Pancreas (tissue), 10 donors: Measurements from ENCODE around the gene YWHAE. TPM values are rescaled to one million over a fixed set of nuclear protein-coding genes. Genes with fewer than 3 reads are reported as not detected.

Experiments used
- ATAC-seq, 4 donors: fragments of 200-7000 bp; cut with Tn5 transposase; one replicate each; pipeline versions ENCODE4 v1.8.0 to v1.9.1; 2020; ENCODE audit warnings: mild to moderate bottlenecking in 4 of 4, moderate library complexity in 4 of 4
- DNase-seq, 6 donors: peaks; one replicate each; pipeline ENCODE4 v3.0.0-alpha.2; 2020
- FAIRE-seq: peaks from 2 replicates; lab custom pipeline; 2012; peaks lifted over from hg19 to GRCh38; lab: Jason Lieb, UNC
- H3K27ac ChIP-seq, 4 donors: fragments of 200-600 bp; sonication (generic); 1 replicate in 3 of 4; 2 replicates in 1 of 4; pipeline versions ENCODE4 v1.5.0 to v1.8.0; 2020
- H3K27me3 ChIP-seq, 4 donors: fragments of 200-600 bp; one replicate each; pipeline ENCODE4 v1.8.0; 2021
- H3K36me3 ChIP-seq, 3 donors: fragments of 200-600 bp; sonication (generic) in 1 of 3; one replicate each; pipeline versions ENCODE4 v1.5.0 to v1.8.0; 2020 to 2021
- H3K4me1 ChIP-seq, 3 donors: fragments of 200-600 bp; one replicate each; pipeline ENCODE4 v1.8.0; 2021
- H3K4me3 ChIP-seq, 4 donors: fragments of 200-600 bp; sonication (generic) in 2 of 4; one replicate each; pipeline versions ENCODE4 v1.5.0 to v1.8.0; 2020 to 2021
- H3K9me3 ChIP-seq, 4 donors: fragments of 200-600 bp; one replicate each; pipeline ENCODE4 v1.8.0; 2021
- WGBS, 2 donors: extraction: QIAGEN DNeasy Blood & Tissue Kit; methylation state at CpG; one replicate each; pipeline ENCODE4 v1.1.7; 2013; 5-methylcytosine and 5-hydroxymethylcytosine counted together
- intact Hi-C, 3 donors: fragments of 100-400 bp; cut with DNase I; formaldehyde crosslinking; loops; one replicate each; pipeline versions ENCODE4 v1.11.1 to v1.14.2; 2022
- polyA plus RNA-seq, 2 donors: library from polyadenylated mRNA; stranded (reverse); fragments of 200-250 nt; gene quantifications; one replicate each; pipeline ENCODE4 v1.2.3, GENCODE V29; 2013
- total RNA-seq, 6 donors: library from RNA; stranded (reverse); fragmentation: NEBNext Ultra II Directional in 4 of 6; extraction: Animal tissue kit (Norgen Biotek cat#: 25700) in 4 of 6; gene quantifications; one replicate each; pipeline versions ENCODE4 v1.2.1 to v1.2.4, GENCODE V29; 2021 to 2023
- TF ChIP-seq, protein P1 (sequence below), 4 donors: fragments of 200-600 bp; sonication (generic) in 3 of 4; IDR thresholded peaks; one replicate each; pipeline versions ENCODE4 v1.5.0 to v1.8.0; 2021; ENCODE audit warnings: antibody characterized with exemption in 4 of 4
- donor health status: healthy with polysubstance abuse.
- donor health status: DM: no; HTN: no; CAD: no; lungs with moderate emphysema.
- donor health status: DM: no; HTN: no; CAD: no.
- donor health status: control.
- donor health status: control.
- donor health status: Bipolar disorder and iron deficiency.
- donor health status: DM: yes; HTN: yes; CAD: no.
- donor health status: DM: no; HTN: no; CAD: no.
- donor health status: DM: no; HTN: no; CAD: no.
- donor health status: DM: yes; HTN: yes; CAD: no.

Gene YWHAE
- total and polyA plus RNA-seq, 8 donors: 131 to 236 (median 192) TPM

DNA sequence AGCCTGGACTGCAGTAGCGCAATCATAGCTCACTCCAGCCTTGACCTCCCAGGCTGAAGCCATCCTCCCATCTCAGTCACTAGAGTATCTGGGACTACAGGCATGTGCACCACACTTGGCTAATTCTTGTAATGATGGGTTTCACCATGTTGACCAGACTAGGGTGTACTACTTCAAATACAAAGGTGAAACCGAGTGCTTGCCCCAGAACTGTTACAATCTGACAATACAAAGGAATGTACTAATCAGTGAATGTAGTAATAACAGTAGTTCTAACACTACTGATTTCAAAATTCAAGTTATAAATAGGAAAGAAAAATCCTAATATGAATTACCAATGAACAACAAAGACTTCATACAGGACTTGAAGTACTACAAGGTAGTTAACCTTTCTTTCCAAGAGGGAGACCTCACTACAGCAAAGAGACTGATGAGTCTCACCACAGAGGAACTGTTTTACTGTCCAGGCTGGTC lies 31.6 kb upstream of the YWHAE start:
- intact Hi-C loops: no loop called here
- FAIRE-seq (no peak), DNase-seq (no peak), ATAC-seq (no peak)
- H3K27me3 ChIP-seq: no peaks in the 10 kb centered on the region
- no peaks in the 10 kb centered on the region for H3K4me1 ChIP-seq
- peaks cover 0 to 8% (median 0%) of the 10 kb centered on the region in 3 donors for H3K36me3 ChIP-seq
- no peak overlapping the region for H3K27ac ChIP-seq
- TF ChIP-seq, protein P1, sequence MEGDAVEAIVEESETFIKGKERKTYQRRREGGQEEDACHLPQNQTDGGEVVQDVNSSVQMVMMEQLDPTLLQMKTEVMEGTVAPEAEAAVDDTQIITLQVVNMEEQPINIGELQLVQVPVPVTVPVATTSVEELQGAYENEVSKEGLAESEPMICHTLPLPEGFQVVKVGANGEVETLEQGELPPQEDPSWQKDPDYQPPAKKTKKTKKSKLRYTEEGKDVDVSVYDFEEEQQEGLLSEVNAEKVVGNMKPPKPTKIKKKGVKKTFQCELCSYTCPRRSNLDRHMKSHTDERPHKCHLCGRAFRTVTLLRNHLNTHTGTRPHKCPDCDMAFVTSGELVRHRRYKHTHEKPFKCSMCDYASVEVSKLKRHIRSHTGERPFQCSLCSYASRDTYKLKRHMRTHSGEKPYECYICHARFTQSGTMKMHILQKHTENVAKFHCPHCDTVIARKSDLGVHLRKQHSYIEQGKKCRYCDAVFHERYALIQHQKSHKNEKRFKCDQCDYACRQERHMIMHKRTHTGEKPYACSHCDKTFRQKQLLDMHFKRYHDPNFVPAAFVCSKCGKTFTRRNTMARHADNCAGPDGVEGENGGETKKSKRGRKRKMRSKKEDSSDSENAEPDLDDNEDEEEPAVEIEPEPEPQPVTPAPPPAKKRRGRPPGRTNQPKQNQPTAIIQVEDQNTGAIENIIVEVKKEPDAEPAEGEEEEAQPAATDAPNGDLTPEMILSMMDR (IDR thresholded peaks at IDR 0.05): no peak
- WGBS, 2 donors: 87 to 92% methylated on average over 2 of the region's 2 CpGs
- no peaks in the 10 kb centered on the region for H3K9me3 ChIP-seq
- H3K4me3 ChIP-seq: no peak overlapping the region

DNA sequence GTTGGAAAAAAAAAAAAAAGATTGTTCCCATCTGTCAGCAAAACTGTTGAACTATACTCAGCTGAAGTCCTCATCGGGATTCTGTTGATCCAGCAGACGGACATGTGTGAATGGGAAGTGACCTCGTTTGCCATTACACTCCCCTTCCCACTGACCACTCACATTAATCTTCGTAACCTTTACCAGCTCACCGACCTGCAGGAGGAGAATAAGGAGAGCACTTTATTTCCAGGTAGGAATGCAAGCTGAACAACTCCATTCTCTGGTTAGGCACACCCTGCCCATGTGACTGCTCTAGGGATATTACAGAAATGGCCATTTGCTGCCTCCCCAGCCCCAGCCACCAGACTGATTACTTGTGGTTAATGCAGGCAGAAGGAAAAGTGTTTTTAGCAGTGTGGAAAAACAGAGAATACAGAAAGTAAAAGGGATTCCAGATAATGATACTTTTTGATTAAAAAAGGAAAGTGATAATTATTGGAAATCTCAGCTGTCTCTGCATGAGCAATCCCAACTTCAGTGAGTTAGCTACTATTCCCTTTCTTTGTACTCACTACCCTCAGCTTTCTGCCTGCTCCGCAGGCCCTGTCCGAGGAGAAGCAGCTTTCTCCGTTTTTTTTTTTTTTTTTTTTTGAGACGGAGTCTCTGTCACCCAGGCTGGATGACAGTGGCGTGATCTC lies 23.6 kb upstream of the YWHAE start:
- Histone ChIP-seq H3K36me3 (peaks cover 0 to 21% (median 0%) of the 10 kb centered on the region in 3 donors), H3K4me3 (no peak overlapping the region), H3K27me3 (no peaks in the 10 kb centered on the region), H3K27ac (no peak overlapping the region), H3K4me1 (no peaks in the 10 kb centered on the region), H3K9me3 (no peaks in the 10 kb centered on the region)
- 78 to 81% methylated on average over 10 of the region's 10 CpGs for WGBS, 2 donors
- ATAC-seq: peak in 1 of 4 donors; percentile 18
- intact Hi-C loops: no loop called here
- FAIRE-seq: no peak
- TF ChIP-seq, protein P1 (IDR thresholded peaks at IDR 0.05): no peak
- no peak for DNase-seq

DNA sequence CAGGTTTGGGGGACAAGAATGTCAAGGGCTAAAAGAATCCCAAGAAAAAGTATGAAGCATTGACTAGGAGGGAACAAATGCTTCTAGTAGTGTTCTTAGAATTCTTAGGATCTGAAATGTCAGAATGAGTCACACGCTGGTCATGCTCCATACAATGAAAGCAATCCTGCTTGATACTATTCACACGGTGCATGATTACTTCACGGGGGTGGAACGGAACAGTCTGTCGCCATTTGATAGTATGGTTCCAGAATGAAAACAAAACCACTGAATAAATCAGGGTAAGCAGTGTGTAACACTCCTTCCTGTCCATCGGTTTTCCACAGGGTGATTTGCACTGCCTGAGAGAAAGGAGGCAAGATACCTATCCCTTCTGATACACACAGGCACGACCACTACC lies 22.9 kb upstream of the YWHAE start:
- DNase-seq: no peak
- H3K9me3 ChIP-seq: no peaks in the 10 kb centered on the region
- no peaks in the 10 kb centered on the region for H3K4me1 ChIP-seq
- no peak overlapping the region for H3K27ac ChIP-seq
- intact Hi-C loops: no loop called here
- ATAC-seq: peak in 2 of 4 donors; percentile 19 to 23
- TF ChIP-seq, protein P1 (IDR thresholded peaks at IDR 0.05): no peak
- no peaks in the 10 kb centered on the region for H3K27me3 ChIP-seq
- peaks cover 0 to 21% (median 0%) of the 10 kb centered on the region in 3 donors for H3K36me3 ChIP-seq
- no peak overlapping the region for H3K4me3 ChIP-seq
- no peak for FAIRE-seq
- WGBS, 2 donors: 88 to 89% methylated on average over 7 of the region's 7 CpGs

DNA sequence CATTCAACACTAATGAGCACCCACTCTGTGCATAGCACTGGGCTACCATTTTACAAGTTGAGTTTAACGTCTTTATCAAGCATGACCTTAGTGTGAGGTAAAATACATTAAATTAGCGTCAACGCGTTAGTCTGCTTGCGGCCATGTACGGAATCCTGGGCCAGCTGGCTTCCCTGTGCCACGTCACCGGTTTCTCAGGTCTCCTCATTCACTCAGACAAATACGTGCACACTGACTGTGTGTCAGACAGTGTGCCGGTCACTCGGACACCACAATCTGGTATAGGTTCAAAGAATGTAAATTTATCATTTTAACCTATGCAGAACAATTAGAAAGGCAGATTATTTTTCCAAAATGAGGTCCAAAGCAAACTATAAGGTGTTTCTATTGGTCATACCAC lies 21.4 kb upstream of the YWHAE start:
- H3K27me3 ChIP-seq: no peaks in the 10 kb centered on the region
- WGBS, 2 donors: 92 to 95% methylated on average over 11 of the region's 11 CpGs
- ATAC-seq: no peak
- H3K36me3 ChIP-seq: peaks cover 0 to 21% (median 0%) of the 10 kb centered on the region in 3 donors
- FAIRE-seq: no peak
- no peaks in the 10 kb centered on the region for H3K9me3 ChIP-seq
- TF ChIP-seq, protein P1 (IDR thresholded peaks at IDR 0.05): no peak
- no peak overlapping the region for H3K27ac ChIP-seq
- H3K4me3 ChIP-seq: no peak overlapping the region
- DNase-seq: no peak
- H3K4me1 ChIP-seq: no peaks in the 10 kb centered on the region
- intact Hi-C loops: no loop called here

DNA sequence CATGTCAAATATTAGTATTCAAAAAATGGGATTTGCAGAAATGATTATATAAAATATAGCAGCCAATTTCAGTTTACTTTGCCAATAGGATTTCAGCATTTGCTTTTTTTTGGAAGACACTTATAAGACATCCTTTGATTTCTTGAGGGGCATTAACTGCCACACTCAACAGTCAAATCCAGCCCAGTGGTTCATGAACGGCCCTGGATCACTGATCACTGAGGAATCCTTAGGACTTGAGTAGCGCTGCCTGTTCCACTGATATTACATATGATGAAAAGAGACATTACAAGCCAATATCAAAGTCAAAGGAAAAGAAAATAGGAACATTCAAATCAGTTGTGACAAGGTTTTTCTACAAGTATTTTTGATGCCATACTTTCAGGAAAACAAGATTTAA lies 21.0 kb upstream of the YWHAE start:
- no peak for ATAC-seq
- no peaks in the 10 kb centered on the region for H3K9me3 ChIP-seq
- no peaks in the 10 kb centered on the region for H3K4me1 ChIP-seq
- no peaks in the 10 kb centered on the region for H3K27me3 ChIP-seq
- FAIRE-seq: no peak
- no peak for DNase-seq
- no peak overlapping the region for H3K4me3 ChIP-seq
- intact Hi-C loops: no loop called here
- peaks cover 0 to 21% (median 0%) of the 10 kb centered on the region in 3 donors for H3K36me3 ChIP-seq
- 83 to 87% methylated on average over 2 of the region's 2 CpGs for WGBS, 2 donors
- H3K27ac ChIP-seq: no peak overlapping the region
- TF ChIP-seq, protein P1 (IDR thresholded peaks at IDR 0.05): no peak
